CD4-positive, CD25-positive, alpha-beta regulatory T cell (primary cell): ENCODE measurements around the gene LAMTOR5. TPM values are rescaled to one million over a fixed set of nuclear protein-coding genes. Genes with fewer than 3 reads are reported as not detected.
A peak's percentile ranks its signal among the peaks of the same experiment; 100 is the strongest.
"Not testable (repeated sequence)": the region's sequence is repeated elsewhere in the genome, so short reads cannot be mapped to it uniquely, and the experiment has no call there.

Source experiments
- ATAC-seq, 2 donors: fragments of 150-1000 bp; cut with Tn5 transposase; one replicate each; pipeline ENCODE4 v1.10.0; 2021; ENCODE audit warnings: low read depth in 2 of 2, moderate number of reproducible peaks in 2 of 2, moderate library complexity in 1 of 2
- DNase-seq, 3 donors: peaks; one replicate each; pipeline versions ENCODE4 v3.0.0 to v3.0.0-alpha.2; 2012 to 2022; ENCODE audit warnings: mixed read lengths in 1 of 3
- H3K27ac ChIP-seq: one replicate; pipeline ENCODE4 v1.7.0; 2013; ENCODE audit warnings: mild to moderate bottlenecking, low read length; ENCODE audit not compliant: insufficient read depth, poor library complexity, severe bottlenecking
- H3K27me3 ChIP-seq: one replicate; pipeline ENCODE4 v1.7.0; 2013; ENCODE audit warnings: low read length; ENCODE audit not compliant: control insufficient read depth, insufficient read depth
- H3K36me3 ChIP-seq: one replicate; pipeline ENCODE4 v1.7.0; 2013; ENCODE audit warnings: mild to moderate bottlenecking, low read length, moderate library complexity; ENCODE audit not compliant: control insufficient read depth, insufficient read depth
- H3K4me1 ChIP-seq: 2 replicates; pipeline ENCODE4 v1.7.0; 2013; ENCODE audit warnings: mild to moderate bottlenecking, low read length; ENCODE audit not compliant: insufficient read depth, control insufficient read depth, poor library complexity, severe bottlenecking
- H3K4me3 ChIP-seq: one replicate; pipeline ENCODE4 v1.7.0; 2013; ENCODE audit warnings: low read depth, mild to moderate bottlenecking, low read length, moderate library complexity
- H3K9me3 ChIP-seq, 2 experiments: 1 replicate in 1 of 2; 2 replicates in 1 of 2; pipeline ENCODE4 v1.7.0; 2013; ENCODE audit warnings: low read length in 2 of 2, mild to moderate bottlenecking in 1 of 2, moderate library complexity in 1 of 2; ENCODE audit not compliant: control insufficient read depth in 2 of 2
- H3K27ac Mint-ChIP-seq, 3 donors: one replicate each; pipeline ENCODE4 v1.8.0; 2020 to 2022; ENCODE audit warnings: mild to moderate bottlenecking in 3 of 3, mixed read lengths in 3 of 3, moderate library complexity in 2 of 3
- H3K27me3 Mint-ChIP-seq: one replicate; pipeline ENCODE4 v1.8.0; 2022; ENCODE audit warnings: mild to moderate bottlenecking, mixed read lengths
- H3K36me3 Mint-ChIP-seq: one replicate; pipeline ENCODE4 v1.8.0; 2020; ENCODE audit warnings: mixed read lengths
- H3K4me1 Mint-ChIP-seq, 4 donors: one replicate each; pipeline ENCODE4 v1.8.0; 2020 to 2022; ENCODE audit warnings: mixed read lengths in 4 of 4, mild to moderate bottlenecking in 1 of 4
- H3K4me3 Mint-ChIP-seq, 4 donors: one replicate each; pipeline ENCODE4 v1.8.0; 2020 to 2022; ENCODE audit warnings: mild to moderate bottlenecking in 4 of 4, mixed read lengths in 4 of 4, moderate library complexity in 3 of 4
- H3K9me3 Mint-ChIP-seq, 7 donors: one replicate each; pipeline ENCODE4 v1.8.0; 2020 to 2022; ENCODE audit warnings: mixed read lengths in 7 of 7, mild to moderate bottlenecking in 3 of 7, moderate library complexity in 2 of 7
- polyA plus RNA-seq, 4 donors: library from polyadenylated mRNA; unstranded; fragments of 300-500 nt; fragmentation: Illumina TruSeq; gene quantifications; one replicate each; pipeline ENCODE4 v1.2.3, GENCODE V29; 2021
- total RNA-seq: library from RNA; stranded (reverse); gene quantifications from one replicate; pipeline ENCODE4 v1.2.3, GENCODE V29; 2022

The LAMTOR5 gene
- total and polyA plus RNA-seq, 5 donors from 2014 or later = 79.3 to 409 (median 294) TPM

GRCh38 chr1:110412576-110412975 lies 5.1 kb upstream of the LAMTOR5 start:
- Histone ChIP-seq H3K4me3 (no peak overlapping the region), H3K9me3 (no peaks in the 10 kb centered on the region), H3K36me3 (no peaks in the 10 kb centered on the region), H3K27me3 (no peaks in the 10 kb centered on the region), H3K4me1 (peaks cover 9% of the 10 kb centered on the region), H3K27ac (no peak overlapping the region)
- Mint-ChIP-seq H3K4me1 (peaks cover 0 to 23% (median 15%) of the 10 kb centered on the region in 4 donors), H3K27ac (peak overlapping the region in 2 of 3 donors; percentile 31 to 70), H3K4me3 (peak overlapping the region in 1 of 4 donors; percentile 13), H3K27me3 (no peaks in the 10 kb centered on the region), H3K36me3 (peaks cover 3% of the 10 kb centered on the region), H3K9me3 (no peaks in the 10 kb centered on the region)
- DNase-seq (peak; percentile 37 to 69 (median 54)), ATAC-seq (peak; percentile 49 to 50)

GRCh38 chr1:110411173-110411735 lies 3.8 kb upstream of the LAMTOR5 start:
- peaks cover 6% of the 10 kb centered on the region for H3K36me3 Mint-ChIP-seq
- Histone ChIP-seq H3K27ac (no peak overlapping the region), H3K27me3 (no peaks in the 10 kb centered on the region), H3K4me3 (no peak overlapping the region), H3K9me3 (no peaks in the 10 kb centered on the region), H3K36me3 (no peaks in the 10 kb centered on the region), H3K4me1 (peaks cover 15% of the 10 kb centered on the region)
- H3K27ac Mint-ChIP-seq = no peak overlapping the region
- no peak for ATAC-seq
- no peaks in the 10 kb centered on the region for H3K27me3 Mint-ChIP-seq
- peaks cover under 1 to 34% (median 21%) of the 10 kb centered on the region in 4 donors for H3K4me1 Mint-ChIP-seq
- peaks cover 0 to 2% (median 0%) of the 10 kb centered on the region in 7 donors for H3K9me3 Mint-ChIP-seq
- peak overlapping the region in 1 of 4 donors; percentile 59 for H3K4me3 Mint-ChIP-seq
- DNase-seq = no peak

- DNase-seq (no peak), ATAC-seq (no peak)
- peaks cover 6 to 39% (median 25%) of the 10 kb centered on the region in 4 donors for H3K4me1 Mint-ChIP-seq
- H3K9me3 Mint-ChIP-seq = peaks cover 0 to 2% (median 0%) of the 10 kb centered on the region in 7 donors
- Histone ChIP-seq H3K9me3 (no peaks in the 10 kb centered on the region), H3K4me1 (peaks cover 24% of the 10 kb centered on the region), H3K27ac (no peak overlapping the region), H3K36me3 (peaks cover 7% of the 10 kb centered on the region), H3K4me3 (no peak overlapping the region), H3K27me3 (no peaks in the 10 kb centered on the region)
- no peaks in the 10 kb centered on the region for H3K27me3 Mint-ChIP-seq
- H3K4me3 Mint-ChIP-seq = peak overlapping the region; percentile 85 to 100 (median 98)
- peak overlapping the region in 1 of 3 donors; percentile 56 for H3K27ac Mint-ChIP-seq
- peaks cover 8% of the 10 kb centered on the region for H3K36me3 Mint-ChIP-seq
Observed at GRCh38 chr1:110409316-110409715, 1.8 kb upstream of the LAMTOR5 start.

GRCh38 chr1:110408488-110408887 lies 994 bp upstream of the LAMTOR5 start:
- peak overlapping the region; percentile 97 for H3K4me3 ChIP-seq
- no peaks in the 10 kb centered on the region for H3K9me3 ChIP-seq
- ATAC-seq = no peak
- H3K4me3 Mint-ChIP-seq = peak overlapping the region; percentile 97 to 100 (median 99)
- H3K36me3 Mint-ChIP-seq = peaks cover 14% of the 10 kb centered on the region
- peaks cover 15% of the 10 kb centered on the region for H3K36me3 ChIP-seq
- H3K27ac ChIP-seq = peak overlapping the region; percentile 80
- DNase-seq = no peak
- H3K27me3 Mint-ChIP-seq = no peaks in the 10 kb centered on the region
- peaks cover 24% of the 10 kb centered on the region for H3K4me1 ChIP-seq
- H3K9me3 Mint-ChIP-seq = peaks cover 0 to 2% (median 0%) of the 10 kb centered on the region in 7 donors
- peak overlapping the region in 2 of 3 donors; percentile 42 to 99 for H3K27ac Mint-ChIP-seq
- peaks cover 12 to 46% (median 27%) of the 10 kb centered on the region in 4 donors for H3K4me1 Mint-ChIP-seq
- no peaks in the 10 kb centered on the region for H3K27me3 ChIP-seq

- H3K27ac ChIP-seq = peak overlapping the region; percentile 80
- Mint-ChIP-seq H3K4me1 (peaks cover 8 to 38% (median 24%) of the 10 kb centered on the region in 4 donors), H3K36me3 (peaks cover 14% of the 10 kb centered on the region), H3K4me3 (peak overlapping the region; percentile 97 to 100 (median 99)), H3K27ac (peak overlapping the region; percentile 32 to 100 (median 99))
- H3K9me3 ChIP-seq, DNase-seq, H3K27me3 ChIP-seq, H3K9me3 Mint-ChIP-seq, H3K27me3 Mint-ChIP-seq, ATAC-seq: not testable (repeated sequence)
- peaks cover 24% of the 10 kb centered on the region for H3K4me1 ChIP-seq
- H3K36me3 ChIP-seq = peaks cover 35% of the 10 kb centered on the region
- peak overlapping the region; percentile 97 for H3K4me3 ChIP-seq
Observed at GRCh38 chr1:110406407-110406806, 1.1 kb downstream of the LAMTOR5 start.

- DNase-seq (no peak), ATAC-seq (no peak)
- peaks cover 24% of the 10 kb centered on the region for H3K4me1 ChIP-seq
- Mint-ChIP-seq H3K27me3 (no peaks in the 10 kb centered on the region), H3K27ac (peak overlapping the region in 1 of 3 donors; percentile 14), H3K4me1 (peaks cover 8 to 36% (median 24%) of the 10 kb centered on the region in 4 donors), H3K9me3 (peaks cover 0 to 2% (median 0%) of the 10 kb centered on the region in 7 donors), H3K36me3 (peaks cover 17% of the 10 kb centered on the region), H3K4me3 (peak overlapping the region in 3 of 4 donors; percentile 31 to 80 (median 62))
- H3K27me3 ChIP-seq = no peaks in the 10 kb centered on the region
- no peak overlapping the region for H3K4me3 ChIP-seq
- H3K36me3 ChIP-seq = peaks cover 48% of the 10 kb centered on the region
- H3K27ac ChIP-seq = no peak overlapping the region
- H3K9me3 ChIP-seq = no peaks in the 10 kb centered on the region
Observed at GRCh38 chr1:110404401-110404800, 3.1 kb downstream of the LAMTOR5 start.

- H3K27me3 Mint-ChIP-seq = no peaks in the 10 kb centered on the region
- Histone ChIP-seq H3K4me3 (no peak overlapping the region), H3K4me1 (peaks cover 24% of the 10 kb centered on the region), H3K27ac (no peak overlapping the region), H3K27me3 (no peaks in the 10 kb centered on the region), H3K9me3 (no peaks in the 10 kb centered on the region), H3K36me3 (peaks cover 48% of the 10 kb centered on the region)
- H3K36me3 Mint-ChIP-seq = peaks cover 17% of the 10 kb centered on the region
- H3K4me1 Mint-ChIP-seq = peaks cover 8 to 30% (median 21%) of the 10 kb centered on the region in 4 donors
- peaks cover 0 to 2% (median 0%) of the 10 kb centered on the region in 7 donors for H3K9me3 Mint-ChIP-seq
- DNase-seq (no peak), ATAC-seq (no peak)
- no peak overlapping the region for H3K4me3 Mint-ChIP-seq
- no peak overlapping the region for H3K27ac Mint-ChIP-seq
Observed at GRCh38 chr1:110403805-110404204, 3.7 kb downstream of the LAMTOR5 start.
